Measurements from ENCODE around the gene RRAGD.

GRCh38 chr6:89434954-89435353 lies 22.9 kb upstream of the RRAGD start:
- no peak for TF ChIP-seq POLR2AphosphoS5 (IDR thresholded peaks at IDR 0.05; ENCODE audit: low read depth, low read length)
- TF ChIP-seq, protein P1, sequence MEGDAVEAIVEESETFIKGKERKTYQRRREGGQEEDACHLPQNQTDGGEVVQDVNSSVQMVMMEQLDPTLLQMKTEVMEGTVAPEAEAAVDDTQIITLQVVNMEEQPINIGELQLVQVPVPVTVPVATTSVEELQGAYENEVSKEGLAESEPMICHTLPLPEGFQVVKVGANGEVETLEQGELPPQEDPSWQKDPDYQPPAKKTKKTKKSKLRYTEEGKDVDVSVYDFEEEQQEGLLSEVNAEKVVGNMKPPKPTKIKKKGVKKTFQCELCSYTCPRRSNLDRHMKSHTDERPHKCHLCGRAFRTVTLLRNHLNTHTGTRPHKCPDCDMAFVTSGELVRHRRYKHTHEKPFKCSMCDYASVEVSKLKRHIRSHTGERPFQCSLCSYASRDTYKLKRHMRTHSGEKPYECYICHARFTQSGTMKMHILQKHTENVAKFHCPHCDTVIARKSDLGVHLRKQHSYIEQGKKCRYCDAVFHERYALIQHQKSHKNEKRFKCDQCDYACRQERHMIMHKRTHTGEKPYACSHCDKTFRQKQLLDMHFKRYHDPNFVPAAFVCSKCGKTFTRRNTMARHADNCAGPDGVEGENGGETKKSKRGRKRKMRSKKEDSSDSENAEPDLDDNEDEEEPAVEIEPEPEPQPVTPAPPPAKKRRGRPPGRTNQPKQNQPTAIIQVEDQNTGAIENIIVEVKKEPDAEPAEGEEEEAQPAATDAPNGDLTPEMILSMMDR (IDR thresholded peaks at IDR 0.05), result no peak
- no peak for TF ChIP-seq SIN3A (IDR thresholded peaks at IDR 0.05; ENCODE audit: borderline replicate concordance, insufficient read depth, low read depth, low read length)
- TF ChIP-seq, protein P2, sequence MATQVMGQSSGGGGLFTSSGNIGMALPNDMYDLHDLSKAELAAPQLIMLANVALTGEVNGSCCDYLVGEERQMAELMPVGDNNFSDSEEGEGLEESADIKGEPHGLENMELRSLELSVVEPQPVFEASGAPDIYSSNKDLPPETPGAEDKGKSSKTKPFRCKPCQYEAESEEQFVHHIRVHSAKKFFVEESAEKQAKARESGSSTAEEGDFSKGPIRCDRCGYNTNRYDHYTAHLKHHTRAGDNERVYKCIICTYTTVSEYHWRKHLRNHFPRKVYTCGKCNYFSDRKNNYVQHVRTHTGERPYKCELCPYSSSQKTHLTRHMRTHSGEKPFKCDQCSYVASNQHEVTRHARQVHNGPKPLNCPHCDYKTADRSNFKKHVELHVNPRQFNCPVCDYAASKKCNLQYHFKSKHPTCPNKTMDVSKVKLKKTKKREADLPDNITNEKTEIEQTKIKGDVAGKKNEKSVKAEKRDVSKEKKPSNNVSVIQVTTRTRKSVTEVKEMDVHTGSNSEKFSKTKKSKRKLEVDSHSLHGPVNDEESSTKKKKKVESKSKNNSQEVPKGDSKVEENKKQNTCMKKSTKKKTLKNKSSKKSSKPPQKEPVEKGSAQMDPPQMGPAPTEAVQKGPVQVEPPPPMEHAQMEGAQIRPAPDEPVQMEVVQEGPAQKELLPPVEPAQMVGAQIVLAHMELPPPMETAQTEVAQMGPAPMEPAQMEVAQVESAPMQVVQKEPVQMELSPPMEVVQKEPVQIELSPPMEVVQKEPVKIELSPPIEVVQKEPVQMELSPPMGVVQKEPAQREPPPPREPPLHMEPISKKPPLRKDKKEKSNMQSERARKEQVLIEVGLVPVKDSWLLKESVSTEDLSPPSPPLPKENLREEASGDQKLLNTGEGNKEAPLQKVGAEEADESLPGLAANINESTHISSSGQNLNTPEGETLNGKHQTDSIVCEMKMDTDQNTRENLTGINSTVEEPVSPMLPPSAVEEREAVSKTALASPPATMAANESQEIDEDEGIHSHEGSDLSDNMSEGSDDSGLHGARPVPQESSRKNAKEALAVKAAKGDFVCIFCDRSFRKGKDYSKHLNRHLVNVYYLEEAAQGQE (IDR thresholded peaks at IDR 0.05; ENCODE audit: insufficient read depth in 1 of 2, low read depth in 2 of 2, low read length in 1 of 2), result no peak

All from Panc1 (cell line).